ENCODE results near the gene TTN. TPM values are rescaled to one million over a fixed set of nuclear protein-coding genes. Genes with fewer than 3 reads are reported as not detected.

The TTN gene
- total RNA-seq, result 1 to 10 TPM; 6.4 to 6.7 TPM
- long read RNA-seq, donor 1, partial matches to known transcripts, result 1 of 8 reads
- long read RNA-seq, donor 1, other reads (novel, unspliced or antisense), result 7 of 8 reads
- long read RNA-seq, donor 2, partial matches to known transcripts, result 4 of 6 reads
- long read RNA-seq, donor 2, other reads (novel, unspliced or antisense), result 2 of 6 reads

- no peak for DNase-seq (ENCODE audit: low spot score)
- intact Hi-C loops (cut with DNase I), result no loop called here
These were observed at the start of gene TTN for GRCh38 chr2:178807227-178808008. TTN (minus strand) TSS chr2:178807423; CDS start chr2:178804642, 2,781 bp downstream.

DNA sequence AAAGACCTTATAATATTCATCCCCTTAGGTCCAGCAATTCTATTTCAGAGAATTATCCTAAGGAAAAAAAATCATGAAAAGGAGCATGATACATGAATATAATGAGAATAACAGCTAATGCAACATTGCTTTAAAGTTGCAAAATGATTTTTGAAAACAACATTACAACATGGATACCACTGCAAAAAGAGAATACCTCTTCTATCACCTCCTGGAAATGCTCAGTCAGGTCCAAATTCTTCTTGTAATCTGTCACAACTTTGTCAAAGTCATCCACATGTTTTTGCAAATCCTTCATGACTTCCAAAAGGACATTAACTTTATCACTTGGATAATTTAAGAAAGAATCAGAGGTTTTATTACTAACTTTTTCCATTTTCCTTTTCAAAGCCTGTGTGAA is 47.9 kb upstream of the TTN start:
- no peak for DNase-seq (ENCODE audit: low spot score)
- intact Hi-C loops (cut with DNase I), result no loop called here

DNA sequence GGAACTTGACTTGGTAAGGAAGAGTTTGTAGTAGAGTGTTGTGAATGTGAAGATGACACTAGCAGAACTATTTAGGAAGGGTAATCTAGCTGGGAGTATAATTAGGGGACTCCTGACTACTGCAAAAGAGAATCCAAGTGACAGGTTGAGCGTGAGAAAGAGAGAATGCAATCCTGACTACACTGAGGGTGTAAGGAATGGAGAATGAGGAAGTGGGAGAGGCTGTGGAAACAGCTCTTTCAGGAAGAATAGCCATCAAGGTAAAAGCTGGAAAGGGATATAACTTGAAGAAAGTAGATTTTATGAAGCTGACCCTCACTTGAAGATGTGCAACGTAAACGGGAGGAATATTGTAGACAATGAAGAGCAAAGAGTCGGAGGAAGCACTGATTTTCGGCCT is 41.1 kb upstream of the TTN start:
- intact Hi-C loops (cut with DNase I), result no loop called here
- DNase-seq (ENCODE audit: low spot score), result no peak

DNA sequence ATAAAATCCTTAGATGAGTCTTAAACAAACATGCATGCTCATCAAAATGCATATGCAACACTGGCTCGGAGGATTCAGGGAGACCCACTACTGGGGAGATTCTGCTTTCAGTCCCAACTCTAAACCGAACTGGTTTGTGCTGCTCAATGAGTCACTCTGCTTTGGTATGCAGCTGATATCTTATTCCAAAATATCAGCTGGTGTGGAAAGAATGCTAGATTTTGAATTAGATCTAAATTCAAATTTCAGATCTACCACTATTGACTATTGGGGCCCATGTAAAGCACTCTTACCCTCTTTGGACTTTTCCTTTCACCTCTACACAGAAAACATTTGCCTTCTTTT is 39.2 kb upstream of the TTN start:
- intact Hi-C loops (cut with DNase I), result no loop called here
- no peak for DNase-seq (ENCODE audit: low spot score)

GRCh38 chr2:178845566-178846457 is 38.6 kb upstream of the TTN start:
- DNase-seq (ENCODE audit: low spot score), result no peak
- intact Hi-C loops (cut with DNase I), result no loop called here

DNA sequence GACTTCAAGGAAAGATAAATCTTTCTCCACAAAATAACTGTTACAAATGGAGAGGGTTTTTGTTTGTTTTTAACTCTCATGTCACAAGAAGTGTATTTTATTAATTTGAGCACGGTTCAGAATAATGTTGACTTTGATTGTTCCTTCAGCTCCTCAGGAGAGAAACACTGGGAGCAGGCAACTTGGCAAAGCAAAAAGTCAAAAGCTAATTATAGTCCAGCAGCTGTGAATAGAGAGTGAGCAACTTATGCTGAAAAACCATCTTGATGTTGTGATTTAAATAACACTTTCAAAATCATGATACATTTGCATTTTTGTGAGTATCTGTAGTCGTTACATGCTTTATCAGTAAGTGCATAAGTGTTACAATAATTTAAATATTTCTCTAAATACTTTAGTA is 37.5 kb upstream of the TTN start:
- DNase-seq (ENCODE audit: low spot score), result no peak
- intact Hi-C loops (cut with DNase I), result no loop called here

DNA sequence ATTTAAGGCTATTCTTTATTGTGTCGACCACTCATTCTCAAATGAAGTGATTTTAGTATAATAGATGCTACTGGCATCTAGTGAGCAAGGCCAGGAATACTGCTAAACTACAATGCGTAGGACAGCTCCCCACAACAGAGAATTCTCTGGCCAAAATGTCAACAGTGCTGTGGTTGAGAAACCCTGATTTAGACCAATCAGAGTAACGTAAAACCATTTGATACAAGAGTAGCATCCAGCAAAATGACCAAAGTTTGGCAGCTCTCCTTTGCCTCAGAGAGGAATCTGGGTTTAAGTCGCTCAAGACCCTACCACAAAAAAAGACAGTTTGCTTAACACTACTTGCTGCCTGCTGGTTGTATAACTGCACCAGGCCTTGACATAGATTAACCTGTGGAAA is 37.0 kb upstream of the TTN start:
- intact Hi-C loops (cut with DNase I), result no loop called here
- no peak for DNase-seq (ENCODE audit: low spot score)

- DNase-seq (ENCODE audit: low spot score), result no peak
- intact Hi-C loops (cut with DNase I), result no loop called here
These were observed 36.5 kb upstream of the TTN start for GRCh38 chr2:178843697-178844096.

DNA sequence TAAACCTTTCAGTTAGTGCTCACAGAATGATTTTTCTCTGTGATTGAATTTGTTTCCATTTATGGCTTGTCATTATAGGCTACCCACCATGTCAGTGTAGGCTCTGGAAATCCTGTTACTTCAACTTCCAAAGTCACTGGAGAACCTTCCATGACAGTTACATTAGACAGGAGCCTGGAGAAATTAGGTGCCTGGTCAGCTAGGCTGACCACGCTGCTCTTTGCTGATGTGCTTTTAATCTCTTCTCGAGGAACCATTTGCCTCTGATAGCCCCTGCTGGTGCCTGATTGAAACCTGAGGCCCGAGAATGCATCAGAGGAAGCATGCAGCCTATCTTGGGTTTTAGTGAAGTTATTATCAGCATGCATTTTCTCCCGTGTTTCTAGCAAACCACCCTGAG is 29.6 kb upstream of the TTN start:
- intact Hi-C loops (cut with DNase I), result no loop called here
- no peak for DNase-seq (ENCODE audit: low spot score)

- DNase-seq (ENCODE audit: low spot score), result no peak
- intact Hi-C loops (cut with DNase I), result no loop called here
These were observed 26.9 kb upstream of the TTN start for GRCh38 chr2:178834086-178834485.

- DNase-seq (ENCODE audit: low spot score), result no peak
- intact Hi-C loops (cut with DNase I), result loop anchor here in 1 of 2 donors (1.0 kb wide), 1 partner anchor 18 kb away; no protein-coding TSS in a partner anchor
These were observed 26.2 kb upstream of the TTN start for GRCh38 chr2:178833382-178833781.

GRCh38 chr2:178830451-178830850 is 23.2 kb upstream of the TTN start:
- intact Hi-C loops (cut with DNase I), result no loop called here
- DNase-seq (ENCODE audit: low spot score), result no peak

DNA sequence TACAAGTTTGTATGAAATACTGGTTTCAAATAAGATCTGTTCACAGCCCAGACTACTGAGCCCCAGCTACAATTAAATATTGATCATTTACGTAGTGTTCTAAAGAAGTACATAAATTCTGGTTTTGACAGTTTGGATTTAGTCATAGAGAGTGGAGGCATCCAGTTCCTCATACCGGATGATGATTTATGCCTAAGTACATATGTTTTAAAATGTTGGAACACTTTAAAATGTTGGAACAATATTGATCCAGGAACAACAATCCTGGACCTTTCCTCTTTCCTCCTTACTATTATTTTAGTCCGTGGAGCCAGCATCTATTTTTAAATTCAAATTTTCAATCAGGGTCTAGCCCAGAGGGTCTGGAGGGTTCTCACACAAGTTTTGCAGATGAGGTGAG is 22.8 kb upstream of the TTN start:
- DNase-seq (ENCODE audit: low spot score), result no peak
- intact Hi-C loops (cut with DNase I), result no loop called here

GRCh38 chr2:178829299-178829960 is 22.2 kb upstream of the TTN start:
- intact Hi-C loops (cut with DNase I), result no loop called here
- DNase-seq (ENCODE audit: low spot score), result no peak

GRCh38 chr2:178828486-178828881 is 21.3 kb upstream of the TTN start:
- no peak for DNase-seq (ENCODE audit: low spot score)
- intact Hi-C loops (cut with DNase I), result no loop called here

- DNase-seq (ENCODE audit: low spot score), result no peak
- intact Hi-C loops (cut with DNase I), result no loop called here
These were observed 20.7 kb upstream of the TTN start for GRCh38 chr2:178827739-178828485.

DNA sequence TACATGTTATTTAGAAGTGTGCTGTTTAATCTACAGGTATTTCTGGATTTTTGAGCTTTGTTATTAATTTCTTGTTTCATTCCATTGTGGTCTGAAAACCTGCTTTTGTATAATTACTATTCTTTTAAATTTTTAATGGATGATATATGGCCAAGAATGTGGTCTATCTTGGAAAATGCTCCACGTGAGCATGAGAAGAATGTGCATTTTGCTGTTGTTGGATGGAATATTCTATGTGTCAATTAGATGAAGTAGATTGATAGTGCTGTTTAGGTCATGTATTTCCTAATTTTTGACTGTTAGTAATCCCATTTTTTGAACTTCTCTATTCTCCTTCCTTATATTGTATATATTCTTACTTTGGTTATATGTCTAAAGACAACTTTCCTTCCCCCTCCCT is 19.9 kb upstream of the TTN start:
- DNase-seq (ENCODE audit: low spot score), result no peak
- intact Hi-C loops (cut with DNase I), result no loop called here

DNA sequence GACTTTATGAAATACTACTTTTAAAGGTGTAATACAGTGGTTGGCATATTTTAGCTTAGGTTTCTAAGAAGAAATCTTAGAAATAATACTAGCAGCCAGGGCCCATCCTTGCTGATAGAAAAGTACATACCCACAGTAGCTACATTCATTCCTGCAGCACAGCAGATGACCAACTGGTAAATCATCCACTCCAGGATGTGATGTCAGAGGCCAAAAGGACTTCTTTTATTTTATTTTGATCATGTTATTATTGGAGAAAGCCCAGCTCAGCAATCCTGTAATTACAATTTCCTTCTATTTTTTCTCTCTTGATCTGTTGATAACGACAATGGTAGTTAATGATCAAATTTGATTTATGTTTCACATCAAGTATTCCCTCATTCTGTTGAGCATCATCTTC is 18.0 kb upstream of the TTN start:
- intact Hi-C loops (cut with DNase I), result no loop called here
- DNase-seq (ENCODE audit: low spot score), result no peak

- no peak for DNase-seq (ENCODE audit: low spot score)
- intact Hi-C loops (cut with DNase I), result no loop called here
These were observed 17.0 kb upstream of the TTN start for GRCh38 chr2:178824181-178824580.

Data from posterior vena cava (tissue), 2 donors.